Measurements from ENCODE around the gene POLDIP2.

POLDIP2 gene

DNA sequence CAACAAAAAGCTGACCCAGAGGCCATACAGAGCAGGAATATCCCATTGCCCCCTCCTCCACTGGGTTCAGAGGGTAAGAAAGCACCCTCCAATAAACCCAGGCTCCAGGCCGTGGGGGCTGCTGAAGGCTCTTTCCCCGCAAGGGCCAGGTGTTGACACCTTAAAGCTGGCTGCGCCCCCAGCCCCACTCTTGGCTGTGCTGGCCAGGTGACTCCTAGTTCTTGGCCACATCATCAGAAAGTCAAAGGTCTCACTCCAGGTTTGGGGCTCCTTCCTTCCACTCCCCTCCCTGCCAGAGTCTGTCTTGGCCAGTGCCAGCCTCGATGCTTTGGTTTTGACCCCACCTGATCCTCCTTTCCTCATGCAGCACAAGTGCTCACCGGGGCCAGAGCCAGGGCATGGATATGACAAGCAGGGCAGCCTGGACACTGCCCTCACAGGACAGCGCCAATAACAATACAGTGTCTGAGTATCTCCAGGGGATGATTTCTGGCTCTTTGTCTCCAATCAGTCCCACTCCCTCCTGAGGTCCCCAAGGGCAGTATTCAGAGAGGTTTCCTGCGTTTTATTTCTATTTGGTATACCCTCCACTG, 40.5 kb upstream of the POLDIP2 start:
- no peak overlapping the region for H3K9ac ChIP-seq (ENCODE audit: low read length)
- no peaks in the 10 kb centered on the region for H3K9me3 ChIP-seq (ENCODE audit: low read length)
- no peak overlapping the region for H3K4me3 ChIP-seq (ENCODE audit: low read depth in 1 of 2, low read length in 2 of 2)
- H3K27ac ChIP-seq (ENCODE audit: low read depth, low read length), result no peak overlapping the region
- H3K27me3 ChIP-seq (ENCODE audit: control insufficient read depth in 1 of 2, insufficient read depth in 2 of 2, low read length in 2 of 2), result no peaks in the 10 kb centered on the region
- no peaks in the 10 kb centered on the region for H3K4me1 ChIP-seq (ENCODE audit: insufficient read depth, low read length)
- H3K36me3 ChIP-seq (ENCODE audit: insufficient read depth, low read length), result peaks cover 52% of the 10 kb centered on the region

DNA sequence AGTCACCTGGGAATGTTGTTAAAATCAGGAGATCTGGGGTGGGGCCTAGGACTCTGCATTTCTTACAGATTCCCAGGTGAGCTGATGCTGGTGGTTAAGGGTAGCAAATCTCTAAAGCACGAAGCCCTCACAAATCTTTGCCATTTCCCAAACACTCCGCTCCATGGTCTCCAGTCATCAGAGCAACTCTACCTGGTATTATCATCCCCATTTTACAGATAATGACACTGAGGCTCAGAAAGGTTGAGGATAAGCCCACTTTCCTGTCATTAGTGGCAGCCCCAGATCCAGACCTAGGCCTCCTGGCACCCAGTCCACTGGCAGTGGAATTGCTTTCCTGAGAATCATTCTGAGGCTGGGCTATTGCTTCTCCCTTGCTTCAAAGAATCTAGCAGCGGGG, 39.9 kb upstream of the POLDIP2 start:
- peaks cover 50% of the 10 kb centered on the region for H3K36me3 ChIP-seq (ENCODE audit: insufficient read depth, low read length)
- no peaks in the 10 kb centered on the region for H3K27me3 ChIP-seq (ENCODE audit: control insufficient read depth in 1 of 2, insufficient read depth in 2 of 2, low read length in 2 of 2)
- no peak overlapping the region for H3K4me3 ChIP-seq (ENCODE audit: low read depth in 1 of 2, low read length in 2 of 2)
- H3K27ac ChIP-seq (ENCODE audit: low read depth, low read length), result no peak overlapping the region
- no peaks in the 10 kb centered on the region for H3K9me3 ChIP-seq (ENCODE audit: low read length)
- H3K4me1 ChIP-seq (ENCODE audit: insufficient read depth, low read length), result no peaks in the 10 kb centered on the region
- no peak overlapping the region for H3K9ac ChIP-seq (ENCODE audit: low read length)

DNA sequence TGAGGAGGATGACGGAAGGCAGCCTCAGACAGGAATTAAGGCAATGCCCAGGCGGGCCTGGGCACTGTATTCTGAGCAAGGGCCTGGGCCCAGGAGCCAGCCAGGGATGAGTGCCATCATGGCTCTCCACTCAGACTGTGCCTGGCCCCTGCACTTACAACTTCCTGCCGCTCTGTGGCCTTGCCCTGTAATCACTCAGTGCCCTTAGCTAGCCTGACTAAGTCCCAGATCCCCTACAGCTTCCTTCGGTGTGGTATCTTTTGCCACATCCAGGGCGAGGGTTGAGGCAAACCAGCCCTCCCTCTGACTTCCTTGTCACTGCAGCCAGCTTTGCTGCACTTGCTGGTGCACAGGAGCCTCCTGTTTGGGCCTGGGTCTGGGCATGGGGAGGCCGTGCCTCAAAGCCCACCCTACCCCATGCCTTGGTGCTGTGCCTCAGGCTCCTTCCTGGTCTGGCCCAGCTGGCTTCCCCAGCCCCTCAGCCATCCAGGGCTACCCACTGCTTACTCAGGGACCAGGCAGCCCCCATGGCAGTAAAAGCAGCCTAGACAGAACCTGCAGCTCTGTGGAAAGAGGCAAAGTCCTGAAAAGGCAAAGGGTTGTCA, 39.4 kb upstream of the POLDIP2 start:
- no peak overlapping the region for H3K9ac ChIP-seq (ENCODE audit: low read length)
- no peaks in the 10 kb centered on the region for H3K9me3 ChIP-seq (ENCODE audit: low read length)
- H3K27me3 ChIP-seq (ENCODE audit: control insufficient read depth in 1 of 2, insufficient read depth in 2 of 2, low read length in 2 of 2), result no peaks in the 10 kb centered on the region
- H3K4me1 ChIP-seq (ENCODE audit: insufficient read depth, low read length), result no peaks in the 10 kb centered on the region
- H3K27ac ChIP-seq (ENCODE audit: low read depth, low read length), result no peak overlapping the region
- no peak overlapping the region for H3K4me3 ChIP-seq (ENCODE audit: low read depth in 1 of 2, low read length in 2 of 2)
- H3K36me3 ChIP-seq (ENCODE audit: insufficient read depth, low read length), result peaks cover 44% of the 10 kb centered on the region

DNA sequence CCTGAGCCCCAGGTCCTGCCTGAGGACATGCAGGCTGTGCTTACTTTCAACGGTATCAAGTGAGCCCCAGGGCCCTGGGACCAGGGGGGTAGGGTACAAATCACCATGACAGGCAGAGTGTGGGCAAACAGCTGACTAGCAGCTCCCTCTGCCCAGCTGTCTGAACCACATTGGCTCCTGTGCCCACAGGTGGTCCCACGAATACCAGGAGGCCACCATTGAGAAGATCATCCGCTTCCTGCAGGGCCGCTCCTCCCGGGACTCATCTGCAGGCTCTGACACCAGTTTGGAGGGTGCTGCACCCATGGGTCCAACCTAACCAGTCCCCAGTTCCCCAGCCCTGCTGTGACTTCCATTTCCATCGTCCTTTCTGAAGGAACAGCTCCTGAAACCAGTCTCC, 38.6 kb upstream of the POLDIP2 start:
- no peak overlapping the region for H3K27ac ChIP-seq (ENCODE audit: low read depth, low read length)
- H3K9ac ChIP-seq (ENCODE audit: low read length), result no peak overlapping the region
- no peaks in the 10 kb centered on the region for H3K27me3 ChIP-seq (ENCODE audit: control insufficient read depth in 1 of 2, insufficient read depth in 2 of 2, low read length in 2 of 2)
- peaks cover 48% of the 10 kb centered on the region for H3K36me3 ChIP-seq (ENCODE audit: insufficient read depth, low read length)
- no peaks in the 10 kb centered on the region for H3K9me3 ChIP-seq (ENCODE audit: low read length)
- H3K4me3 ChIP-seq (ENCODE audit: low read depth in 1 of 2, low read length in 2 of 2), result no peak overlapping the region
- H3K4me1 ChIP-seq (ENCODE audit: insufficient read depth, low read length), result no peaks in the 10 kb centered on the region

DNA sequence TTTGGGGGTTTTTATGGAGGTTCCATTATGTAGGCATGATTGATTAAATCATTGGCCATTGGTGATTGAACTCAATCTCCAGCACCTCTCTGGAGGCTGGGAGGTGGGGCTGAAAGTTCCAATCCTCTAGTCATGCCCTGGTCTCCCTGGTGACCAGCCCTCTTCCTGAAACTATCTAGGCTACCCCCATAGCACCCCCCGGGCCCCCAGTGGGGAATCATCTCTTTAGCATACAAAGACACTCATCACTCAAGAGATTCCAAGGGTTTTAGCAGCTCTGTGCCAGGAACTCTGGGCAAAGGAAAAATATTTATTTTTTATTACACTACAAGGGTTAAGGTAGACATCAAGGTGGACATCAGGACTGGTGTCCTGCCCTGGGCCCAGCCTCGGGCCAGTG, 38.1 kb upstream of the POLDIP2 start:
- Histone ChIP-seq H3K4me1 (ENCODE audit: insufficient read depth, low read length) (no peaks in the 10 kb centered on the region), H3K36me3 (ENCODE audit: insufficient read depth, low read length) (peaks cover 54% of the 10 kb centered on the region), H3K27ac (ENCODE audit: low read depth, low read length) (no peak overlapping the region), H3K4me3 (ENCODE audit: low read depth in 1 of 2, low read length in 2 of 2) (no peak overlapping the region), H3K27me3 (ENCODE audit: control insufficient read depth in 1 of 2, insufficient read depth in 2 of 2, low read length in 2 of 2) (no peaks in the 10 kb centered on the region), H3K9me3 (ENCODE audit: low read length) (no peaks in the 10 kb centered on the region), H3K9ac (ENCODE audit: low read length) (no peak overlapping the region)

DNA sequence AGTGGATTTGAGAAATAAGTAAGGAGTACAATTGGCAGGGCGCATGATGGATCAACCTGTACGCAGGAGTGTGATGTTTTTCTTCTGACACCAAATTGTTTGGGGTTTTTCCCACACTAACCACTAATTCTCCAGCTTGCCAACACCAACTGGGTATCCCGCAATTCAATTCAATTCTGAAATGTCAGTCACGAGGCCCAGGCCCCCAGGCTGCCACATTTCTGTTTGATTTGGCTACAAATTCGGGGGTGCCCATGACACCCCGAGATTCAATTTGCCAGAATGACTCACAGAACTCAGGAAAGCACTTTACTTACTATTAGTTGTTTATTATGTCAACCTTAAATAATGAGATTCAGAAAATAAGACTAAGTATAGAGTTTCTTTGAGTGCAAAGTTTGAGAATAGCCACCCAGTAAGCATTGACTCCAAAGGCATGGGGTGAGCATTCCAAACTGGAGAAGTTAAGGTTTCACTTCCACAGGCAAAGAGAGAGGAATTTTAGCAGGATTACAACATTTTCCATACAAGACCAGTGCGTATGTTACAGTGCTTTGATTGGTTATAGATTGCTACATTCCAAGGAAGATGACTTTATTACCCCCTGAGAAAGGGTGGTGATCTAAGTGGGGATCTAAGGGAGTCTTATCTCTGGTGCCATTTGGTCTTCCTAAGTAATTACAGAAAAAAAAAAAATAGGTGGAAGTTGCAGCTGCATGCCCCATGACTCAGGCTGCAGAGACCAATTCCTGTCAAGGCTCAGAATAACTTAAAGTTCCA, 37.2 kb upstream of the POLDIP2 start:
- H3K36me3 ChIP-seq (ENCODE audit: insufficient read depth, low read length), result peaks cover 60% of the 10 kb centered on the region

DNA sequence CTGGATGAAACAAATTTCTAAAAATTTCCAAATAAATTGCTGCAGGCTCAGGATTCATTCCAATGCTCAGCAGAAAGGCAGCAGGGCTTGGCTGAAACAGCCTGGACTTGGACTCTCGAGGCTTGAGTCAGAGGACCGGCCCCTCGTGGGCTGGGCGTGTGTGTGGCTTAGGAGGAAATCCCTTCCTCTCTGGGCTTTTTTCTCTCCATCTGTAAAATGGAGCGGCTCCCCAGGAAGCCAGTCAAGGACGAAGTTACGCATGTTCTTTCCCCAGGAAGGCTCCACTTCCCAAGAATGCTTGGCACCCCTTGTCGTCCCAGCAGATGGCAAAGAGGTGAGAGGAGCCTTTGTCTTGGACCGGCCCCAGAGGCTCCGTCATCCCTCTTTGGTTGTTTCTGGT, 35.2 kb upstream of the POLDIP2 start:
- Histone ChIP-seq H3K27ac (ENCODE audit: low read depth, low read length) (no peak overlapping the region), H3K9me3 (ENCODE audit: low read length) (no peaks in the 10 kb centered on the region), H3K4me3 (ENCODE audit: low read depth in 1 of 2, low read length in 2 of 2) (no peak overlapping the region), H3K4me1 (ENCODE audit: insufficient read depth, low read length) (no peaks in the 10 kb centered on the region), H3K27me3 (ENCODE audit: control insufficient read depth in 1 of 2, insufficient read depth in 2 of 2, low read length in 2 of 2) (no peaks in the 10 kb centered on the region), H3K9ac (ENCODE audit: low read length) (no peak overlapping the region), H3K36me3 (ENCODE audit: insufficient read depth, low read length) (peaks cover 56% of the 10 kb centered on the region)

More for the DNA sequence above, 37.2 kb upstream of the POLDIP2 start:
- H3K9ac ChIP-seq (ENCODE audit: low read length), result no peak overlapping the region
- no peaks in the 10 kb centered on the region for H3K27me3 ChIP-seq (ENCODE audit: control insufficient read depth in 1 of 2, insufficient read depth in 2 of 2, low read length in 2 of 2)
- no peak overlapping the region for H3K27ac ChIP-seq (ENCODE audit: low read depth, low read length)
- H3K9me3 ChIP-seq (ENCODE audit: low read length), result no peaks in the 10 kb centered on the region
- no peaks in the 10 kb centered on the region for H3K4me1 ChIP-seq (ENCODE audit: insufficient read depth, low read length)
- H3K4me3 ChIP-seq (ENCODE audit: low read depth in 1 of 2, low read length in 2 of 2), result no peak overlapping the region

DNA sequence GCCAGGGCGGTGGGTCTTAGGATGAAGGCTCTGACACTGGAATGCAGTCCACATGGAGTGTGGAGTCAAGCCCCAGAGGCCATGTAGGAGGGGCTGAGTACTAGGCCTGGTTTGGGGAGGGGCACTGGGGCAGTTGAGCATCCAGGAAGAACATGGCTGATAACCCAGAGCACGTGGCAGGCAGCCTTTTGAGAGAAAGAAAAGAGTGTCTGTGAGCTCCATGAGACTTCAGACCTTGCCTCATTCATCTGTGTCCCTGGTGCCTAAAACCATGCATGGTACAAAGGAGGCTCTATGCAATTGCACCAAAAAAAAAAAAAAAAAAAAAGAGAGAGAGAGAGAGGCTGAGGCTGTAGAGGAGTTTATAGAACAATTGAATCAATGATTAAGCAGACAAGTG, 34.1 kb upstream of the POLDIP2 start:
- H3K4me1 ChIP-seq (ENCODE audit: insufficient read depth, low read length), result no peaks in the 10 kb centered on the region
- H3K9me3 ChIP-seq (ENCODE audit: low read length), result no peaks in the 10 kb centered on the region
- no peaks in the 10 kb centered on the region for H3K27me3 ChIP-seq (ENCODE audit: control insufficient read depth in 1 of 2, insufficient read depth in 2 of 2, low read length in 2 of 2)
- H3K27ac ChIP-seq (ENCODE audit: low read depth, low read length), result no peak overlapping the region
- no peak overlapping the region for H3K9ac ChIP-seq (ENCODE audit: low read length)
- peaks cover 49% of the 10 kb centered on the region for H3K36me3 ChIP-seq (ENCODE audit: insufficient read depth, low read length)
- no peak overlapping the region for H3K4me3 ChIP-seq (ENCODE audit: low read depth in 1 of 2, low read length in 2 of 2)

DNA sequence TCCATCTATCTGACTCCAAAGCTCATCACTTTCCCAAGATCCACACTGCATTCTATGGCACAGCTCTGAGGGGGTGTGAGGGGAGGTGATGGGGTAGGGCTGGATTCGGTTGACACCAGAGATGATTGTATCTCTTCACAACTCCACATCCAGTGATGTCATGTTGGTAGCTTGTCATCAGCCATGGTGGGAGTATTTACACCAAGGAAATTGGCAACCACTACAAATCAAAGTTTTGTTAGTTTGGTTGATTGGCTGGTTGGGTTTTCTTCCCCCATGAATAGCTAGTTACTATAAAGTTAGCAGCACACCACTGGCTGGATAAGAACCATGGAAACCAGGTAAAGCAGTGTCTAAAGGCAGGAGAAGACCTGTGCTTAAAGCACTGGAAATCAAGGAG, 33.7 kb upstream of the POLDIP2 start:
- no peaks in the 10 kb centered on the region for H3K27me3 ChIP-seq (ENCODE audit: control insufficient read depth in 1 of 2, insufficient read depth in 2 of 2, low read length in 2 of 2)
- no peaks in the 10 kb centered on the region for H3K4me1 ChIP-seq (ENCODE audit: insufficient read depth, low read length)
- no peak overlapping the region for H3K4me3 ChIP-seq (ENCODE audit: low read depth in 1 of 2, low read length in 2 of 2)
- H3K36me3 ChIP-seq (ENCODE audit: insufficient read depth, low read length), result peaks cover 45% of the 10 kb centered on the region
- H3K9me3 ChIP-seq (ENCODE audit: low read length), result no peaks in the 10 kb centered on the region
- H3K9ac ChIP-seq (ENCODE audit: low read length), result no peak overlapping the region
- no peak overlapping the region for H3K27ac ChIP-seq (ENCODE audit: low read depth, low read length)

DNA sequence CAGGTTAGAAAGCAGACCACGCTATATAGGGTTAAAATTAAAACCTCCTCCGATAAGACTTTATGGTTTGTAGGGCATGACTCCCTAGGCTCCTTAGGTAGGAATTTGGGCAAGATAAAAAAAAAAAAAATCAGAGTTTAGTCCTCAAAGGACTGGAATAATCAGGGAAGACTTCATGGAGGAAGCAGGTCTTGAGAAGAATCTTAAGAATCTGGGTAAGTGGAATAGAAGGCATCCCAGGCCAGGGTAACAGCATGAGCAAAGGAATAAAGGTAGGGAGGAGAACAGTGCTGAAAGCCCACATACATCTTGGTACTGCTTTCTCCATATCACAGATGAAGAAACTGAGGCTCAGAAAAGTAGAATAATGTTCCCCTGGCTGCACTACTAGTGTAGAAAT, 33.2 kb upstream of the POLDIP2 start:
- no peaks in the 10 kb centered on the region for H3K4me1 ChIP-seq (ENCODE audit: insufficient read depth, low read length)
- peaks cover 41% of the 10 kb centered on the region for H3K36me3 ChIP-seq (ENCODE audit: insufficient read depth, low read length)
- no peaks in the 10 kb centered on the region for H3K27me3 ChIP-seq (ENCODE audit: control insufficient read depth in 1 of 2, insufficient read depth in 2 of 2, low read length in 2 of 2)
- no peaks in the 10 kb centered on the region for H3K9me3 ChIP-seq (ENCODE audit: low read length)
- no peak overlapping the region for H3K27ac ChIP-seq (ENCODE audit: low read depth, low read length)
- no peak overlapping the region for H3K4me3 ChIP-seq (ENCODE audit: low read depth in 1 of 2, low read length in 2 of 2)
- no peak overlapping the region for H3K9ac ChIP-seq (ENCODE audit: low read length)

DNA sequence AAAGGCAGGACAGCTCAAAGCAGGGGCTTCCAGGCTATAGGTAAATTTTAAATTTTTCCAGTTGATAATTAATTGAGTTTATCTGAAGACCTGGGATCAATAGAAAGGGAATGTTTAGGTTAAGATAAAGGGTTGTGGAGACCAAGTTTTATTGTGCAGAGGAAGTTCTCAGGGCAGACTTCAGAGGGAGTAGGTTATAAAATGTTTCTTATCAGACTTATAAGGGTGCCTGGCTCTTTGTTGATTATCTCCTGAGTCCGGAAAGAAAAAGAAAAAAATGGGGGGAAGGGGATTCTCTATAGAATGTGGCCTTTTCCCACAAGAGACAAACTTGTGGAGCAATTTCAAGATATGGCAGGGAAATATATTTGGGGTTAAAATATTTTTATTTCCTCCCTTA, 32.8 kb upstream of the POLDIP2 start:
- H3K9ac ChIP-seq (ENCODE audit: low read length), result no peak overlapping the region
- H3K36me3 ChIP-seq (ENCODE audit: insufficient read depth, low read length), result peaks cover 41% of the 10 kb centered on the region
- H3K4me1 ChIP-seq (ENCODE audit: insufficient read depth, low read length), result no peaks in the 10 kb centered on the region
- no peak overlapping the region for H3K4me3 ChIP-seq (ENCODE audit: low read depth in 1 of 2, low read length in 2 of 2)
- no peaks in the 10 kb centered on the region for H3K27me3 ChIP-seq (ENCODE audit: control insufficient read depth in 1 of 2, insufficient read depth in 2 of 2, low read length in 2 of 2)
- H3K9me3 ChIP-seq (ENCODE audit: low read length), result no peaks in the 10 kb centered on the region
- H3K27ac ChIP-seq (ENCODE audit: low read depth, low read length), result no peak overlapping the region
